Subcutaneous adipose tissue (tissue), 4 donors: ENCODE measurements around the gene TBX3. TPM values are rescaled to one million over a fixed set of nuclear protein-coding genes. Genes with fewer than 3 reads are reported as not detected.

Experiments
- total RNA-seq, 4 donors: library from RNA; depleted of rRNA; stranded (reverse); fragments of >200 nt; gene quantifications; one replicate each; pipeline ENCODE4 v1.1.0, GENCODE V29; 2016
- TF ChIP-seq, protein P1 (sequence below): fragments of 450-650 bp; IDR thresholded peaks from one replicate; pipeline ENCODE4 v1.5.1; 2016; ENCODE audit warnings: low read depth, mild to moderate bottlenecking, control low read depth, antibody characterized with exemption, moderate library complexity

Gene TBX3
- total RNA-seq, 4 donors from 2014 or later: 8.2 to 34.1 (median 23.2) TPM

DNA sequence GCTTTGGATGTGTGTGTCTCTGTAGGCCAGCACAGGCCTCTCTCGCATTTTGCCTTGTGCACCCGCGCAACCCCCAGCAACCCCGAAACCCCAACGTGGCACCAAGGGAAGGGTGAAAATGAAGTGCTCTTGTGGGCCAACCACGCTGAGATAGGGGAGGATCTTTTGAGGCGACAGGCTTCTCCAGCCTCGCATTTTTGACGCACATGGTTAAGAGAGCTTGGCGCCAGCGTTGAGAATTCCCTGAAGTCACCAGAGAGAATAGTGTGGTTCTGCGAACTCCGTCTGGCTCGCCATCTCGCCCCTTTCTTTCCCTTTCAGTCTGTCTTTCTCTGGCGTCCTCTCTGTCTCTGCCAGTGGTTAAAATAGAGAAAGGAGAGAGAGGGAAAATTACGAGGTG is 1.9 kb upstream of the TBX3 start:
- TF ChIP-seq, protein P1, sequence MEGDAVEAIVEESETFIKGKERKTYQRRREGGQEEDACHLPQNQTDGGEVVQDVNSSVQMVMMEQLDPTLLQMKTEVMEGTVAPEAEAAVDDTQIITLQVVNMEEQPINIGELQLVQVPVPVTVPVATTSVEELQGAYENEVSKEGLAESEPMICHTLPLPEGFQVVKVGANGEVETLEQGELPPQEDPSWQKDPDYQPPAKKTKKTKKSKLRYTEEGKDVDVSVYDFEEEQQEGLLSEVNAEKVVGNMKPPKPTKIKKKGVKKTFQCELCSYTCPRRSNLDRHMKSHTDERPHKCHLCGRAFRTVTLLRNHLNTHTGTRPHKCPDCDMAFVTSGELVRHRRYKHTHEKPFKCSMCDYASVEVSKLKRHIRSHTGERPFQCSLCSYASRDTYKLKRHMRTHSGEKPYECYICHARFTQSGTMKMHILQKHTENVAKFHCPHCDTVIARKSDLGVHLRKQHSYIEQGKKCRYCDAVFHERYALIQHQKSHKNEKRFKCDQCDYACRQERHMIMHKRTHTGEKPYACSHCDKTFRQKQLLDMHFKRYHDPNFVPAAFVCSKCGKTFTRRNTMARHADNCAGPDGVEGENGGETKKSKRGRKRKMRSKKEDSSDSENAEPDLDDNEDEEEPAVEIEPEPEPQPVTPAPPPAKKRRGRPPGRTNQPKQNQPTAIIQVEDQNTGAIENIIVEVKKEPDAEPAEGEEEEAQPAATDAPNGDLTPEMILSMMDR: no peak

- TF ChIP-seq, protein P1: no peak
Observed at GRCh38 chr12:114685320-114685781, 1.4 kb upstream of the TBX3 start.

DNA sequence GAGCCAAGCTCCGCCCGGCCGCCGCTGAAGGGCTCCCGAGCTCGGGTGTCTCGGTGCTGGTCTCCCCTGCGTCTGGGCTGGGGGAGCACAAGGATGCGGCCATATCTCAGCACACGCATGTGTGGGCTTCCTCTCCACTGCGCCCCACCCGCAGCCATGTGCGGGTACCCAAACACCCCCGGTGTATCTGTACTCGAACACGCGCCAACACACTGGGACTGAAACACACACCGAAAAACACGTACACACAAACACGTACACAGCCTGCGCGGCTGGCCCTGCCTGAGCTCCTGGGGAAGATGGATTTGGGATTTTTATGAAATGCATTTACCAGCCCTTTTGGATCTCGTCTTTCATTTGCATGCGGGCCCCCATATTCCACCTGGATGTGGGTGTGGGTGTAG is 897 bp upstream of the TBX3 start:
- TF ChIP-seq, protein P1: no peak

DNA sequence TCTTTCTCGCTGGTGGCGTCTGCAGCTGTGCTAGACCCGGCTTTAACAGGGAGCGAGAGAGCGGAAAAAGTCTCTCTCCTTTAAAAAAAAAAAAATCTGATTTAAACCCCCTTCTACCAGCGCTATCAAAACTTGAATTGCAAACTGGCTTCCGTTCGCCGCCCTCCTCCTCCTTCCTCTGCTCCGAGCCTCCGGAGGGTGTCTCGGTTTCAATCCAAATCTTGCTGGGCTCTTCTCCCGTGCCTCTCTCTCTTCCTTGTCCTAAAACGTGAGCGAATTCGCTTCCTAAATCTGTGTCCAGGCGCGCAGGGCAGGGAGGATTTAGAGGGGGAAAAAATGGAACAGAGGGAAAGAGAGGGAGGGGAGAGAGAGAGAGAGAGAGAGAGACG is 272 bp downstream of the TBX3 start:
- TF ChIP-seq, protein P1: no peak

DNA sequence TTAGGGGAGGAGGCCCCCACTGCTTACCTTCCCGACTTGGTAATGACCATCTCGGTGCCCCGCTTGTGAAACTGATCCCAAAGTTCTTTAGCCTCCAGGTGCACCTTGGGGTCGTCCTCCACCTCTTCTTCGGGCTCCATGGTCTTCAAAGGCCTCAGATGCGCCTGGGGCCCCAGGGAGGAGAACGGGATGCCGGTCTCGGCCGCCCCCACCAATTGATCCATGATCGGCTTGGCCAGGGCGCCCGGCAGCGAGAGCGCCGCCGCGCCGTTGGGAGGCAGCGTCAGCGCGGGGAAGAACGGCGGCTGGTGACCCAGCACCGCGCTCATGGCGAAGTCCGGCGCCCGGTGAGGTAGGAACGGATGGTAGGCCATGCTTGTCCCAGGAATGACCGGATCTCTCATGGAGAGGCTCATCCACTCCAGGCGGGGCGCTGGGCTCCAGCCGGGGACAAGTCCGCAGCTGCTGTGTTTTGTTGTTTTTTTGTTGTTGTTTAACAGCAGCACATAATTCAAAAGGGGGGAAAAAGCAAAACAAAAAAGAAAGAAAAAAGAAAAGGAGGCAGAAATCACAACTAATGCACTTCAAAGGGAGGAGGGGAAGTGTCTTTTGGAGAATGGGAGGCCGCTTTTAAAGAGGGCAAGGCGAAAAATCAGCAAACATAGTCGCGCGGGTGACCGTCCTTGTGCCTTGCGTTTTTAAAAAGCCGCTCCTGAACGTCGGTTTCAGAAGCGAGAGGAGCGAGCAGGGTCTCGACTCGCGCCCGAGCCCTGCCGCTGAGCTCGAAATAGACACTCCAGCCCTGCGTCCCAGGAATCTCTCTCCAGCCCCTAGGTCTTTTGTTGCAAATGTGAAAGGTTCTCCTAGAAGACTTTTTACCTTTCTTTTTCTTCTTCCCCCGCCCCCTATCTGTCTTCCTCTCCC is 928 bp downstream of the TBX3 start:
- TF ChIP-seq, protein P1: no peak

DNA sequence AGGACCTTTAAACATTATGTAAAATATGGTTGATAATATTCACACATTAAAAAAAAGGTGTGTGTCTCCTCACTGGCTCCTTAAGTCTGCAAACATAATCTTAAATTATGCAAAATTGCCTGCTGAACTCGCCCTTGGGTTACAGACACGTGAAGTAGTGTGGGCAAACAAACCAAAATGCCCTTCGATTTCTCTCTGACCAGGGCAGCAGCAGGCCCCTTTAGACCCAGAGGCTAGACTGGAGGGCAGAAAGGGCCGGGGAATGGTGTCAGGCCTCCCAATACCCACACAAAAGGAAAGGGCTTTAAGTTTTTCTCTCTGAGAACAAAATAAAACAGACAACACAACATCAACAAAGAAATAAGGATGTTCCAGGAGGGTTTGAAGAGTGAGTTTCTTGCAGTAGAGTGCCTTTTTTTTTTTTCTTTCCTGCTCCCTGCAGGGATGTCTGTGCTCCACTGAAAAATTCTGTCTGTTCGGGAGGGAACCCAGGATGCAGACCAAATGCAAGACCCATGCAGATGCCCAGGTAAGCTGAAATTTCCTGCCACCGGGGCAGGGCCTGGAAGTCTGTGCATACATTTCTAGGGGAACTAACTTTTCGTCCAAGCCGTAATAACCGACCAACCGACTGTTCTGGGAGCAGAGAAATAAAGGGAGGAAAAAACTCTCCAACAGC is 1.7 kb downstream of the TBX3 start:
- TF ChIP-seq, protein P1: no peak
